IMR-90 (cell line): ENCODE measurements around the gene BSCL2. TPM values are rescaled to one million over a fixed set of nuclear protein-coding genes. Genes with fewer than 3 reads are reported as not detected.
A peak's percentile ranks its signal among the peaks of the same experiment; 100 is the strongest.

Source experiments
- ATAC-seq: fragments of 200-7000 bp; cut with Tn5 transposase; 2 replicates; pipeline ENCODE4 v1.9.1; 2020; ENCODE audit warnings: low read depth, mild to moderate bottlenecking, moderate library complexity
- BruUV-seq: library from RNA; stranded (reverse); fragments of 400-500 nt; replicated peaks from 2 replicates; lab custom pipeline; 2021; lab: Mats Ljungman, UMichigan
- CTCF ChIA-PET: fragments of 300-600 bp; formaldehyde crosslinking; extraction: SDS; loops from one replicate; lab custom pipeline; 2021; ENCODE audit warnings: antibody characterized with exemption; lab: Yijun Ruan, JAX
- POLR2A ChIA-PET: fragments of 300-600 bp; sonication (Branson Sonifier 250); formaldehyde crosslinking; loops from one replicate; lab custom pipeline; 2022; ENCODE audit warnings: antibody characterized with exemption; ENCODE audit not compliant: unreplicated experiment; lab: Charles Lee
- DNase-seq: peaks from one replicate; pipeline ENCODE4 v3.0.0; 2013
- H2AFZ ChIP-seq: replicated peaks from 2 replicates; pipeline ENCODE3; 2013; ENCODE audit warnings: low read length, mild to moderate bottlenecking; ENCODE audit not compliant: poor library complexity
- H2AK5ac ChIP-seq: 2 replicates; pipeline ENCODE4 v1.6.1; 2013; ENCODE audit warnings: low read depth, low read length, inconsistent platforms
- H2AK9ac ChIP-seq: replicated peaks from 2 replicates; pipeline ENCODE3; 2013; ENCODE audit warnings: mild to moderate bottlenecking, low read depth, low read length, moderate library complexity; ENCODE audit not compliant: poor library complexity
- H2BK120ac ChIP-seq: 2 replicates; pipeline ENCODE4 v1.6.1; 2013; ENCODE audit warnings: low read depth, low read length, inconsistent platforms
- H2BK15ac ChIP-seq: 3 replicates; pipeline ENCODE4 v1.6.1; 2013; ENCODE audit warnings: low read depth, low read length, inconsistent platforms
- H2BK20ac ChIP-seq: 2 replicates; pipeline ENCODE4 v1.6.1; 2013; ENCODE audit warnings: low read depth, mild to moderate bottlenecking, inconsistent platforms, low read length, moderate library complexity
- H2BK5ac ChIP-seq: 2 replicates; pipeline ENCODE4 v1.6.1; 2013; ENCODE audit warnings: mild to moderate bottlenecking, low read depth, low read length, inconsistent platforms; ENCODE audit not compliant: poor library complexity, severe bottlenecking
- H3K14ac ChIP-seq: replicated peaks from 2 replicates; pipeline ENCODE4 v1.6.1; 2013; ENCODE audit warnings: low read depth, low read length, inconsistent platforms
- H3K18ac ChIP-seq: 2 replicates; pipeline ENCODE4 v1.6.1; 2013; ENCODE audit warnings: low read depth, low read length, control low read depth
- H3K23ac ChIP-seq: 2 replicates; pipeline ENCODE4 v1.6.1; 2013; ENCODE audit warnings: low read depth, low read length, inconsistent platforms
- H3K27ac ChIP-seq: 2 replicates; pipeline ENCODE4 v1.5.1; 2013; ENCODE audit warnings: mild to moderate bottlenecking, control low read depth, low read length; ENCODE audit not compliant: insufficient read depth
- H3K27me3 ChIP-seq: 2 replicates; pipeline ENCODE4 v1.6.1; 2013; ENCODE audit warnings: low read length; ENCODE audit not compliant: control insufficient read depth, insufficient read depth
- H3K36me3 ChIP-seq: 2 replicates; pipeline ENCODE4 v1.6.1; 2013; ENCODE audit warnings: low read length, mixed read lengths; ENCODE audit not compliant: control insufficient read depth, insufficient read depth
- H3K4ac ChIP-seq: 2 replicates; pipeline ENCODE4 v1.6.1; 2013; ENCODE audit warnings: low read depth, low read length, inconsistent platforms
- H3K4me1 ChIP-seq: 2 replicates; pipeline ENCODE4 v1.6.1; 2013; ENCODE audit warnings: low read length, mixed read lengths; ENCODE audit not compliant: control insufficient read depth, insufficient read depth
- H3K4me2 ChIP-seq: 2 replicates; pipeline ENCODE4 v1.6.1; 2013; ENCODE audit warnings: low read depth, mild to moderate bottlenecking, control low read depth, low read length, moderate library complexity
- H3K4me3 ChIP-seq: 2 replicates; pipeline ENCODE4 v1.5.1; 2013; ENCODE audit warnings: low read depth, mild to moderate bottlenecking, control low read depth, low read length, moderate library complexity; ENCODE audit not compliant: insufficient read depth
- H3K56ac ChIP-seq: 2 replicates; pipeline ENCODE4 v1.6.1; 2013; ENCODE audit warnings: low read length, inconsistent platforms; ENCODE audit not compliant: insufficient read depth; ENCODE audit errors: extremely low read depth
- H3K79me1 ChIP-seq, 2 experiments: 2 replicates each; pipeline ENCODE4 v1.6.1; 2013; ENCODE audit warnings: low read length in 2 of 2, inconsistent platforms in 1 of 2, low read depth in 1 of 2
- H3K9ac ChIP-seq: 2 replicates; pipeline ENCODE4 v1.6.1; 2013; ENCODE audit warnings: low read depth, low read length, control low read depth
- H3K9me1 ChIP-seq: 2 replicates; pipeline ENCODE4 v1.6.1; 2013; ENCODE audit warnings: low read length, inconsistent platforms; ENCODE audit not compliant: insufficient read depth
- H3K9me3 ChIP-seq: 2 replicates; pipeline ENCODE4 v1.6.1; 2013; ENCODE audit warnings: low read length; ENCODE audit not compliant: control insufficient read depth, insufficient read depth
- H4K20me1 ChIP-seq: 2 replicates; pipeline ENCODE4 v1.6.1; 2013; ENCODE audit warnings: low read length, inconsistent platforms; ENCODE audit not compliant: insufficient read depth
- H4K5ac ChIP-seq: 2 replicates; pipeline ENCODE4 v1.6.1; 2013; ENCODE audit warnings: mild to moderate bottlenecking, low read depth, low read length, control low read depth
- H4K8ac ChIP-seq, 2 experiments: 2 replicates each; pipeline ENCODE4 v1.6.1; 2013; ENCODE audit warnings: low read depth in 2 of 2, low read length in 2 of 2, control low read depth in 1 of 2, inconsistent platforms in 1 of 2
- H4K91ac ChIP-seq: 2 replicates; pipeline ENCODE4 v1.6.1; 2013; ENCODE audit warnings: low read depth, low read length, inconsistent platforms; ENCODE audit not compliant: insufficient read depth
- BHLHE40 ChIP-seq: fragments of 150-350 bp; IDR thresholded peaks from 2 replicates; pipeline ENCODE4 v1.6.1; 2016; ENCODE audit warnings: mild to moderate bottlenecking, low read depth, low read length
- CEBPB ChIP-seq: IDR thresholded peaks from 2 replicates; pipeline ENCODE4 v1.6.1; 2012; ENCODE audit warnings: low read depth, low read length, improper control_type of control experiment
- CHD1 ChIP-seq: IDR thresholded peaks from 2 replicates; pipeline ENCODE4 v1.6.1; 2012; ENCODE audit warnings: low read depth, low read length, improper control_type of control experiment
- ELK1 ChIP-seq: fragments of 150-350 bp; IDR thresholded peaks from 2 replicates; pipeline ENCODE4 v1.6.1; 2016; ENCODE audit warnings: low read depth, mild to moderate bottlenecking, low read length, moderate library complexity, borderline replicate concordance
- FOS ChIP-seq: fragments of 150-350 bp; IDR thresholded peaks from 2 replicates; pipeline ENCODE4 v1.6.1; 2016; ENCODE audit warnings: low read depth, low read length
- MAZ ChIP-seq: IDR thresholded peaks from 2 replicates; pipeline ENCODE4 v1.6.1; 2012; ENCODE audit warnings: low read depth, mild to moderate bottlenecking, low read length, improper control_type of control experiment, moderate library complexity, borderline replicate concordance
- MXI1 ChIP-seq: IDR thresholded peaks from 2 replicates; pipeline ENCODE4 v1.6.1; 2012; ENCODE audit warnings: low read depth, mild to moderate bottlenecking, low read length, moderate library complexity, borderline replicate concordance
- POLR2A ChIP-seq: IDR thresholded peaks from 2 replicates; pipeline ENCODE4 v1.6.1; 2012; ENCODE audit warnings: mild to moderate bottlenecking, low read depth, low read length
- RAD21 ChIP-seq: IDR thresholded peaks from 2 replicates; pipeline ENCODE4 v1.6.1; 2012; ENCODE audit warnings: low read length, improper control_type of control experiment
- RCOR1 ChIP-seq: IDR thresholded peaks from 2 replicates; pipeline ENCODE4 v1.6.1; 2012; ENCODE audit warnings: mild to moderate bottlenecking, low read length, improper control_type of control experiment; ENCODE audit not compliant: insufficient replicate concordance
- RFX5 ChIP-seq: IDR thresholded peaks from 2 replicates; pipeline ENCODE4 v1.8.0; 2012; ENCODE audit warnings: low read depth, mild to moderate bottlenecking, low read length, moderate library complexity
- USF2 ChIP-seq: fragments of 150-350 bp; IDR thresholded peaks from 2 replicates; pipeline ENCODE4 v1.6.1; 2017; ENCODE audit warnings: mild to moderate bottlenecking, antibody characterized with exemption, low read length, low read depth
- WGBS, 2 experiments: methylation state at CpG; one replicate each; pipeline versions ENCODE4 v1.1.5 to v1.1.7; 2013; ENCODE audit warnings: missing lambda C conversion rate in 2 of 2; ENCODE audit not compliant: insufficient read length in 1 of 2; ENCODE audit errors: extremely low coverage in 2 of 2; 5-methylcytosine and 5-hydroxymethylcytosine counted together
- dilution Hi-C: fragments of 300-500 bp; cut with HindIII; formaldehyde crosslinking; loops from one replicate; pipeline ENCODE4 v1.14.3; 2018; ENCODE audit warnings: low sequenced_read_pairs; ENCODE audit not compliant: unreplicated experiment
- in situ Hi-C: fragments of 300-500 bp; cut with MboI; formaldehyde crosslinking; loops from 3 replicates; pipeline ENCODE4 v1.14.3; 2019; ENCODE audit warnings: low sequenced_read_pairs, inconsistent platforms, mixed read lengths
- intact Hi-C: fragments of 100-400 bp; cut with micrococcal nuclease; formaldehyde crosslinking; loops from 2 replicates; pipeline ENCODE4 v1.10.0; 2022
- polyA plus RNA-seq, 3 experiments: library from polyadenylated mRNA; depleted of rRNA; stranded (reverse); fragments of >200 nt; gene quantifications; 2 replicates each; pipeline ENCODE4 v1.2.3, GENCODE V29; 2012; ENCODE audit warnings: low replicate concordance in 1 of 3
- total RNA-seq: library from RNA; depleted of rRNA; stranded (reverse); fragments of >200 nt; gene quantifications from 2 replicates; pipeline ENCODE4 v1.2.3, GENCODE V29; 2012

The BSCL2 gene
- total and polyA plus RNA-seq, 2 of the 4 experiments (the other 2 are of a cell fraction) = 26.2 to 47.1 TPM

GRCh38 chr11:62669420-62670161 is 37.6 kb downstream of the BSCL2 start (continued):
- no peak for TF ChIP-seq ELK1

DNA sequence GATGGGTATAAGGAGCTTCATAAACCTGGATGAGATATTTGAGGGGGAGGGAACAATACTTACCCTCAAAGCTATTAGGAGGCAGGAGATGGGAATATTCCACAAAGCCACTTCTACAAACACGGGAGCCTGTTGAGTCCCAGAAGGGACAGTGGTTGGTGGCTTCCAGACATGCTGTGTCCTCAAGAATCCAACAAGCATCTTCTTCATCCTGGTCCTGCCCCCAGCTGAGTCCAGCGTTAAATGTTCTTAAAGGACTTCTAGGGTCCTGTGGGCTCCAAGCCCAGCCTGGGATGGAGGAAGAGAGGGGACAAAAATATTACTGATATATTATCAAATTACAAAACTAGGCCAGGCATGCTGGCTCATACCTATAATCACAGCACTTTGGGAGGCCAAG is 39.8 kb downstream of the BSCL2 start:
- Histone ChIP-seq H2AK9ac (no peak overlapping the region), H2BK20ac (no peak overlapping the region), H2BK120ac (no peak overlapping the region), H3K36me3 (peaks cover 15% of the 10 kb centered on the region), H4K20me1 (peaks cover 18% of the 10 kb centered on the region), H3K79me1 (peaks cover 36 to 71% of the 10 kb centered on the region in 2 experiments), H3K56ac (no peak overlapping the region), H4K91ac (no peak overlapping the region), H2BK5ac (no peak overlapping the region), H3K9me1 (peaks cover 9% of the 10 kb centered on the region), H3K18ac (no peak overlapping the region), H3K27ac (no peak overlapping the region), H2BK15ac (no peak overlapping the region), H3K27me3 (no peaks in the 10 kb centered on the region), H3K14ac (peak overlapping the region; percentile 95), H4K8ac (peak overlapping the region in 1 of 2 experiments; percentile 7; a peak in 1 of 4 replicates), H3K9ac (no peak overlapping the region), H3K4me2 (no peak overlapping the region), H3K4me3 (no peak overlapping the region), H3K23ac (peak overlapping the region; percentile 89; the same call in 1 of the 2 replicates), H3K4me1 (peaks cover 8% of the 10 kb centered on the region), H3K9me3 (no peaks in the 10 kb centered on the region), H2AFZ (no peak overlapping the region), H3K4ac (no peak overlapping the region; the same call in 1 of the 2 replicates), H2AK5ac (no peak overlapping the region), H4K5ac (no peak overlapping the region)
- CTCF ChIA-PET = interaction anchor here (0.6 to 0.8 kb wide), 2 partner anchors 23 to 273 kb away, joined by 3 read pairs; no protein-coding TSS in a partner anchor
- dilution Hi-C loops (no loop called here), intact Hi-C loops (no loop called here), in situ Hi-C loops (no loop called here)
- BruUV-seq = no TSS peak
- no peak for ATAC-seq
- DNase-seq = no peak
- no CpG with 5 or more reads among the region's 2 CpGs for WGBS, 2 experiments
- POLR2A ChIA-PET = interaction anchor here (0.6 kb wide), 1 partner anchor 105 kb away, joined by 13 read pairs; no protein-coding TSS in a partner anchor
- no peak for TF ChIP-seq CHD1
- no peak for TF ChIP-seq FOS
- no peak for TF ChIP-seq MXI1
- no peak for TF ChIP-seq USF2
- TF ChIP-seq RAD21 = no peak
- TF ChIP-seq RFX5 = no peak
- no peak for TF ChIP-seq POLR2A
- no peak for TF ChIP-seq ELK1
- TF ChIP-seq RCOR1 = no peak
- TF ChIP-seq BHLHE40 = no peak
- TF ChIP-seq CEBPB = no peak
- TF ChIP-seq MAZ = no peak
